Pulmonary artery endothelial cell (primary cell): ENCODE data around the gene USF1. TPM values are rescaled to one million over a fixed set of nuclear protein-coding genes. Genes with fewer than 3 reads are reported as not detected.
A peak's percentile ranks its signal among the peaks of the same experiment; 100 is the strongest.
"Not testable (repeated sequence)": the region's sequence is repeated elsewhere in the genome, so short reads cannot be mapped to it uniquely, and the experiment has no call there.

Source experiments
- DNase-seq: peaks from one replicate; pipeline ENCODE4 v3.0.0-alpha.2; 2011; ENCODE audit warnings: low read depth, low spot score
- total RNA-seq: library from RNA; depleted of rRNA; stranded (reverse); fragments of >200 nt; gene quantifications from 2 replicates; pipeline ENCODE4 v1.2.3, GENCODE V29; 2014

USF1 gene
- total RNA-seq, 1 donor from 2014 or later: 95.7 TPM

GRCh38 chr1:161019751-161020495 is 25.9 kb downstream of the USF1 start:
- no peak for DNase-seq

- DNase-seq: not testable (repeated sequence)
Measured at GRCh38 chr1:161019111-161019660, 26.6 kb downstream of the USF1 start.

GRCh38 chr1:161018631-161018930 is 27.2 kb downstream of the USF1 start:
- no peak for DNase-seq

DNA sequence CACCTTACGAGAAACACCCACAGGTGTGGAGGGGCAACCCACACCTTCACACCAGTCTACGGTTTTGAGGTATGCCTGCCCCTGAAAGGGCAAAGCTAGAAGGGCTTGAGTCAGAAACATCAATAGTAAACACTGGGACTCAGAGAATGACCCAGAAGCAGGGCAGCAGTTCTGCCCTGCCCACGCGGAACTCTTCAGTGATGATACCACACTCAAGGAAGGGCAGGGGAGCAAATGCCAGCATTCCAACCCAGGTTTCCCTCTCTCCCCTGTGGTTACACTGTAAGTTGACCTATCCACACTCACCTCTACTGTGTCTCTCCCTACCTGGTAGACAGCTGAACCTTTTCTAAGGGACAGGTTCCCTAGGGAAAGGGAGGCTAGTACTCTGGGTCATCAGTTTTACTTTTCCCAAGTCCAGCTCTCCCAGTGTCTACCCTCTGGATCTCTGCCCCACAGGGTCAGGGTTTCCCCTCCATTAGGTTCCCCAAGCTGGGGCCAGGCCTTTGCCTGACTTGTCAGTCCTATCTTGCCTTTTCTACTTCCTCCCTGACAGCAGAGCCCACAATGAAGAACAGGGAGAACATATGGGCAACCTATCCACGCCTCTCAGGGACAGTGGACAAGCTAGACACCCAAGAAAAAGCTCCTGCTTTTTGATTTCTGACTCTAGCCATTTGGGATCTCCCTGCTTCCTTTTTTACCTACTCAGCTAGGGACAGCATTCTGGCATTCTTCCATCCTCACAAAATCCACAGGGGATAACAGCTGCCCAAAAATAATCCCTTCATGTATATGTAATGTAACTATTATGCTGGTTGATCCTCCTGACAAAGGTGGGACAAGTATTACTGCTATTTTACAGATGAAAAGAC is 27.8 kb downstream of the USF1 start:
- no peak for DNase-seq

GRCh38 chr1:161017181-161017580 is 28.6 kb downstream of the USF1 start:
- DNase-seq: not testable (repeated sequence)

- DNase-seq: not testable (repeated sequence)
Measured at GRCh38 chr1:161016683-161017082, 29.1 kb downstream of the USF1 start.

GRCh38 chr1:161013488-161014230 is 32.1 kb downstream of the USF1 start:
- DNase-seq: peak; percentile 100

DNA sequence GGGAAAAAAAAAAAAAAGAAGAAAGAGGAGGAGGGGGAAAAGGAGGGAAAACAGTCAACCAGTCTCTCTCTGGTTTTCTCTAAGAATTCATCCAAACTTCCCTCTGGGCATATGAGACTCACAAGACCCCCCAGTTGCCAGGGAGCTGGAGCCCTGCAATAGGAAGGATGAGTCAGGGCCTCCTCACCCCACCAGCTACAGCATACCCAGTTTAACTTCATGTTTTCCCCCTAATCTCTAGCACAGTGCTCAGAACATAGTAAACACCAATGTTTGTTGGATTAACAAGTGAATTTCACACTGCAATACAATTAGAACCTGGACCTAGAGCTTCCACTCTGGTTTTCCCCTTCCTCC is 32.7 kb downstream of the USF1 start:
- no peak for DNase-seq

- no peak for DNase-seq
Measured at GRCh38 chr1:161012420-161012819, 33.4 kb downstream of the USF1 start.

DNA sequence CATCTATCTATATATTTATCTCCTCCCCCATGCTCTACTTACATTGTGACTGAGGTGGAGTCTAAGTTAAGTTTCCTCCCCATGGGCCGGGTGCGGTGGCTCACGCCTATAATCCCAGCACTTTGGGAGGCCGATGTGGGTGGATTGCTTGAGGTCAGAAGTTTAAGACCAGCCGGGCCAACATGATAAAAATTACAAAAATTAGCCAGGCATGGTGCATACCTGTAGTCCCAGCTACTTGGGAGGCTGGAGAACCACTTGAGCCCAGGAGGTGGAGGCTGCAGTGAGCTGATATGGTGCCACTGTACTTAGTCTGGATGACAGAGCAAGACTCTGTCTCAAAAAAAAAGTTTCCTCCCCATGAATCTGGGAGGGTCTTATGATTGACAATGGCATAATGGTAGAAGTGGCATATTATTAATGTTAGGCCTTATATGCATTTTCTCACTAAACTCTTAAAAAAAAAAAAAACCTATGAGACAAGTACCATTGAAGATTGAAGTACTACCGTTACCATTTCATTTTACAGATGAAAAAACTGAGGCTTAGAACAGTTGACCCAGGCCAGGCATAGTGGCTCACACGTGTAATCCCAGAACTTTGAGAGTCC is 36.1 kb downstream of the USF1 start:
- no peak for DNase-seq

- DNase-seq: no peak
Measured at GRCh38 chr1:161008869-161009510, 36.8 kb downstream of the USF1 start.

DNA sequence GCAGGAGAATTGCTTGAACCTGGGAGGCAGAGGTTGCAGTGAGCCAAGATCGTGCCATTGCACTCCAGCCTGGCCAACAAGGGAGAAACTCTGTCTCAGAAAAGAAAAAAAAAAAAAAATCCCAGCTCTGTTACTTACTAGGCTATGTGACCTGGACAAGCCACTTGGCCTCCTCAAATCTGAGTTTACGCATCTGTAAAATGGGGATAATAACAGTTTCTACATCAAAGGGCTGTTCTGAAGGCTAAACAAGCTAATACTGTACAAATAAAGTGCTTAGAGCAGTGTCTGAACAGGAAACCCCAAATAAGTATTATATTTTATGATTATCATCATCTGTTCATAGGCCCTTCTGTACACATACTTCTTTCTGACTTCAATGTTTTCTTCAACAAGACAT is 38.4 kb downstream of the USF1 start:
- no peak for DNase-seq

DNA sequence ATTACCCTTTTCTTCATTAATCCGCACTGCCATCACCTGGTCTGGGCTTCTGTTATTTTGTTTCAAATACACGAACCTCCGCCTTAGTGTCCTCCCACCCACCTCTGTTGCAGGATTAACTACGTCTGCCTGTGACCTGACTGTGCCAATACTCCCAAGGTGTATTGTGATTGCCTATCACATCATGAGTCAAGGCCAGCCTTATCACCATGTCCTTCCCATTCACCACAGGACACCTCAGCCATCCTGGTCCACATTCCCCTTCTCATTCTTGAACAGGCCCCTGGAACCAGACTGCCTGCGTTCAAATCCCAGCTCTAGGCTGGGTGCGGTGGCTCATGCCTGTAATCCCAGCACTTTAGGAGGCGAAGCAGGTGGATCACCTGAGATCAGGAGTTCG is 39.2 kb downstream of the USF1 start:
- DNase-seq: no peak

DNA sequence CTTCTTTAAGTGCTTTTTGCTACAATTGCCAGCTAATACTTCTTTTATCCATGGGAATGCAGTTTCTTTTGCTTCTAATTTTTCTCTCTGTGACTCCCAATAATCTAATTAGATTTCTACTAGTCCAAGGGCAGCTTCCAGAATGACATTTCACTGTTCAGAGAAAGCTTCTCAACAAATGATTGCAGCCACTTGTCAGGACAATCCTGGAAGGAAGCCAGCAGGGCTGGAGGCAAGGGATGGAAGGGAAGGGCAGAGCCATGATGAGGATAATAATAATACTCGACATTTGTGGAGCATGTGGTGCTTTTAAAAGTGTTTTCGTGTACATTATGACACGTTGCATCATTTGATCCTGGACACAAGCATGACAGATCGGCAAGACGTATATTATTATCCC is 44.3 kb downstream of the USF1 start:
- no peak for DNase-seq

DNA sequence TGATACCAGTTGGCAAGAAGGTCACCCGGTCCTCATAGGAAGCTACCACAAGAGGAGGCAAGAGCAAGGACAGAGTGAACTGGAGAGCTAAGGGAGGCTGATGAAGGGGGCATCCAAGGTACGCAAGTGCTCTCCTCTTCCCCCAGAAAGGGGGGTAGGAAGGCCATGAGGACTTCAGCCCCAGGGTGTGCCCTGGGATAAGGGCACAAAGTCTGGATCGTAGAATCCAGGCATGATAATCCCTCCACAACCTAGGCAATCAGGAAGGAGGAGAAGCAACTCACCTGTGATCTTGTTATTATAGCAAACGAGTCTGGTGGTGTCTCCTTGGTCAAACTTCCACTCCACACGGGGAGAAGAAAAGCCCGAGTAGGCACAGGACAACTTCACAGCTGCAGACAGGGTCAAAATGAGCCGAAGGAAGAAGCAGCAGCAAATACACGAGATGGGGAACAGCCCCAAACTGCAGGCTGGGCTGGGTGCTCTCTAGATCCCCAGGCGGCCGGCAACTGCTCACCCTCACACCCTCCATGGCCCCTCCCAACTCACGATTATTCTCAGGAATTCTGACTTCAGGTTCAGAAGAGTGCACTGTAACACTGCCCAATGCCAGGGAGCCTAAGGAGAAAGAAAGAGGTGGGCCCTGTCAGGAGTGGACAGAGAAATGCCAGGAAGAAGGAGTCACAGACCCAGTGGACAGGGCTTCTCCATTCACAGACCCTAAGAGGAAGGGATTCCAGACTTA is 44.9 kb downstream of the USF1 start:
- DNase-seq: no peak

DNA sequence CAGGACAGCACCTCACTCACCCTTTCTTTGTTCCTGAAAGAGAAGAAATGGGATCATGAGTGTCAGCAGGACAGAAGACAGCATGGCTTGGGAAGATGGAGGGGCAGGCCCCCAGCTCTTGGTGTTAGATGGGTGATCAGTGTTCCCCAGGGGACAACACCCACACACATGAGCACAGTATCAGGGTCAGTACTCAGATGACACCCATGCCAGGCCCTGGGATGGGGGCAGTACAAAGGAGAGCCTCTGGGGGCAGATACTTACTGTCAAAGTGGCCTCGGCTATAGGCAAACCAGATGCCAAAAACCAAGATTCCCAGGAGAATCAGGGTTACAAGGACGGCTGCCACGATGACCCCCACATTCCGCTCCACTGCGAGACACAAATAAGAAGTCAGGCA is 46.4 kb downstream of the USF1 start:
- no peak for DNase-seq

- DNase-seq: peak; percentile 65
Measured at GRCh38 chr1:160997323-160998038, 48.3 kb downstream of the USF1 start.

GRCh38 chr1:160996178-160996577 is 49.6 kb downstream of the USF1 start:
- peak; percentile 68 for DNase-seq

- DNase-seq: no peak
Measured at GRCh38 chr1:160993544-160994193, 52.1 kb downstream of the USF1 start.
